GM18498 (cell line): ENCODE data around the gene PLEKHA1.

ENCODE experiments used
- ATAC-seq: cut with Tn5 transposase; IDR thresholded peaks from one replicate; pipeline ENCODE4 v1.9.1; 2021; ENCODE audit warnings: mild to moderate bottlenecking, moderate library complexity; ENCODE audit not compliant: unreplicated experiment

The PLEKHA1 gene

GRCh38 chr10:122375679-122376160 is 1.2 kb downstream of the PLEKHA1 start:
- ATAC-seq: no peak

DNA sequence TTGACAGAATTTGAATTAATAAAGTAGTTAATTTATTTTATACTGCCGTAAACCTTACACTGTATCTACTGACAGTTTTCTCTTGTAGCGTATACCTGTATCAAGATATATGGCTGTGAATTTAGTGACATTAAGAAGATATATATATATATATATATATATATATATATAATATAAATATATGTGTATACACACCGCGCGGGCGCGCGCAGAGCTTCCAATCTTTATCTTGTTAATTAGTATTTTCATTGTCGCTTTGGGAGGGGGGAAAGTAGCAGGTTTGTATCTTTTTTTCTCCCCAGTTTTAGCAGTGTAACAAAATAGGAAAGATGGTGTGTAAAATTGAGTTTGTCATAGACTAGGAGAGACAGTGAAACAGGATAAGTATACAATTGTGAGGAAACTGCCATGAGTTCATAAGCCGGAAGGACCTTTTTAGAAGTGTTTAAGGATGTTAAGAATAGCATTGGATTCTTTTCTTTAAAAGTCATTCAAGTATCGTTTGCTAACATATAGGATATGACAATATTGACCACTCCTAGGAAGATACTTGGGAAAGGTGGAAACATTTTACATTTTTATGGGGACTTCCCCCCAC is 2.0 kb downstream of the PLEKHA1 start:
- no peak for ATAC-seq

DNA sequence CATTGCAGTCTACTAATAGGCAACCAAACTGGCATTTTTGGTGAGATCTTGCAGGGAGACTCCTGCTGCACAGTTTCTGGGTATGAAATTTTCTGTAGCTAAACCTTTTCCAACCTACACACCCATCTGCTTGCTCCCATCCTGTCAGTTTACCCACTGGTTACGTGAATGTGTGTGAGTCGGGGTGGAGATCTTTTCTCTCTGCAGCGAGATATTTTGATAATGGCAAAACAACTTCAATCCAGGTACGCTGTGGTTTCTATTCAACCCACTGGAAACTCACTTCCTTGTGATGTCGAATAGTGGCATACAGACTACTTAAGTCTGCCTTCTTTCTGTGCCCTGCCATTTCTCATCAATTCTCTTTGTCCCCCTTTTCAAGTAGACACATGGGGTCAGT is 4.5 kb downstream of the PLEKHA1 start:
- no peak for ATAC-seq

DNA sequence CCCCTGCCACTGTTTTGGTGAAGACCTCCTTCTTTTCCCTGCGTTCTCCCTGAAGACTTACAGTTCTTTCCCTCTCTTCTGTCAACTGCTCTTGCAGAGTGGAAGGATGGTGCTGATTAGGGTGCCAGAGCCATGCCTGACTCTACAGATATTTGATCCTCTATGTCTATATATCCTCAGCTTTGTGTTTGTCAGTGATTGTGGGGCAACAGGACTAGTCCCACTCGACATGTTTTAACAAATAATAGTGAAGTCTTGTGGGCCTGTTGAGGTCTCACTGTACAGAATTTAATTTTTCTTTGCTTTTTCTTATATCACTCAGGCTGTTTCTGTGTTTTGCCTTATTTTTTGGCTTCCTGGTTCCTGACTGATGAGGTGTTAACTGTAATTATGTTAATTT is 5.0 kb downstream of the PLEKHA1 start:
- no peak for ATAC-seq

- ATAC-seq: no peak
Observed at GRCh38 chr10:122380703-122381102, 6.2 kb downstream of the PLEKHA1 start.

- ATAC-seq: no peak
Observed at GRCh38 chr10:122381680-122382079, 7.2 kb downstream of the PLEKHA1 start.

- ATAC-seq: no peak
Observed at GRCh38 chr10:122386514-122386913, 12.0 kb downstream of the PLEKHA1 start.

DNA sequence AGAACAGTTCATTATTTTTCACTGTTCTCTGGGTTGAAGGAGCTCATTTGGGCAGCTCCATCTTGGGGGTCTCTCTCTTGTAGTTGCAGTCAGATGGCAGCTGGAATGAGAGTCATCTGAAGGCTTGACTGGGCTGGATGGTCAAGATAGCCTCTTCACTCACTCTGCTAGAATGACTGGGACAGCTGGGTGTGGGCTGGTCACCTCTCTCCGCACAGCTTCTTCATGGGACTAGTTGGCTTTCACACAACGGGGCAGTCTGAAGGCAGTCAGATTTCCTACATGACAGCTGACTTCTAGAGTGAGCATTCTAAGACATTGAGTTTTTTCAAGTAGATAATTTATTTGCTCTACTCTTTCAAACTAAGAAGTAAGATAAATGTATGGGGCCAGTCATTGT is 13.1 kb downstream of the PLEKHA1 start:
- ATAC-seq: no peak

- no peak for ATAC-seq
Observed at GRCh38 chr10:122388287-122388997, 13.9 kb downstream of the PLEKHA1 start.

- no peak for ATAC-seq
Observed at GRCh38 chr10:122390271-122390670, 15.8 kb downstream of the PLEKHA1 start.

DNA sequence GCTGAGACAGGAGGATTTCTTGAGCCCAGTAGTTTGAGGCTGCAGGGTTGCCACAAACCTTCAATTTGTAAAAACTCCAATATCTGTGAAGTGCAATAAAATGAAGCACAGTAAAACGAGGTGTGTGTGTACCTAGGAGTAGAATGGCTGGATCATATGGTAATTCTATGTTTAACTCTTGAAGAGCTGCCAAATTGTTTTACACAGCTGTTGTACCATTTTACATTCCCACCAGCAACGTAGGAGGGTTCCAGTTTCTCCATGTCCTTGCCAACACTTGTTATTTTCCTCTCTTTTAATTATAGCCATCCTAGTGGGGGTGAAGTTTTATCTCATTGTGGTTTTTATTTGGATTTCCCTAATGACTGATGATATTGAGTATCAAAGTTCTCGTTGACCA is 16.2 kb downstream of the PLEKHA1 start:
- ATAC-seq: no peak

DNA sequence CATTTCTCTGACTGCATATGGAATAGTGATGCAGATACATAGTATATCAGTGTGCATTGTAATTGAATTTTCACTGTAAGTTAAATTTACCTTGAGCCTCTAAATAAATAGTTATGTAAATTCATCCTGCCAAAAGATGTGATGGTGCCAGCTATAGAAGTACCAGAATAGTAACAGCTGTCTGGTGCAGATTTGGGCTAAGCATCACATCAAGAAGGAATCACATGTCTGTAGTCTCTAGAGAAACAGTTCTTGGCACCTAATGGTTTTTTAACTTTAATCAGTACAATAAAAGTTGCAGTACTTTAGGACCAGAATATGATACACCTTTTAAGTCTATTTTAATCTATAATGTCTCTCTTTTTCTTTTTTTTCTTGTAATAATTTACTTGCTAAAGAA is 17.4 kb downstream of the PLEKHA1 start:
- ATAC-seq: no peak

DNA sequence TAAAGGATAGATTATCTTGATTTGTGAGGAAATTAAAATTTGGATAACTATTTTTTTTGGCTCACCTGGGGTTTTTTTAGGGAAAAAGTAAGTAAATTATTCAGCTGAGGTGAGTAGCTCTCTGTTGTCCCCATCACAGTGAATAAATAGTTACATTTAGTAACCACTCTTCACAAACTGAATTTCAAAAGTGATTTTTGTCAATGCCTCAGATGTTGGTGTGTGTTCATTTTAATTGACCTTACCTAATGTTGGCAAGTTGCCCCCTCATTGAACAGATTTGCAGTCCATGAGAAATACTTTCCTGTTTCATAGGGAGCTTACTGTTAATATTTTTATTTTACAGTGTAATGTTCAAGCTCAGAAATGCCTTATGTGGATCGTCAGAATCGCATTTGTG is 18.3 kb downstream of the PLEKHA1 start:
- no peak for ATAC-seq

GRCh38 chr10:122393288-122393687 is 18.8 kb downstream of the PLEKHA1 start:
- ATAC-seq: no peak

DNA sequence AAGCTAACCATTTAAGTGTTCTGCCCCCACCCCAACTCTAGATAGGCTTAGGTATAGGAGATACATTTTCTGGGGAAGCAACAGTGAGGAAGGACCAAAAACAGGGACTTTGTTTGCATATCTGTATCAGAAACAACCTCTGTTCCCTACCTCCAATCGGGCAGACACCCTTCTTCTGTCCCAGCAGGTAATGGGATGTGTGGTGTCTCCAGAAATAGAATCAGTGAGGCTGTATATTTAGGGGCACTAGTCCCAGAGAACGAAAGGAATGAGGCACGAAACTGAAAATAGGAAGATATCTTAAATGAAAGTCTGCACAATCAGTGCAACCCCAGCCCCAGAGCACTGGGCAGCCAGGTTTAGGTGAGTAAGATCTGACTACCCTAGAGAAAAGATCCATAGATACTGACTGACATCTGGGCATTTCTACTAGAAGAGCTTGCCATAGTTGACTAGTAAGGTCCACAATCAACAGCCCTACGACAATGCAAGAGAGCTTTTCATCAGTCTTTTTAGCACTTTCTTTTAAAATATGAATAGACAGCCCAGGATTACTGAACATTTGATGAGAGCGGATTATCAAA is 28.1 kb downstream of the PLEKHA1 start:
- no peak for ATAC-seq

- ATAC-seq: no peak
Observed at GRCh38 chr10:122404576-122404975, 30.1 kb downstream of the PLEKHA1 start.

DNA sequence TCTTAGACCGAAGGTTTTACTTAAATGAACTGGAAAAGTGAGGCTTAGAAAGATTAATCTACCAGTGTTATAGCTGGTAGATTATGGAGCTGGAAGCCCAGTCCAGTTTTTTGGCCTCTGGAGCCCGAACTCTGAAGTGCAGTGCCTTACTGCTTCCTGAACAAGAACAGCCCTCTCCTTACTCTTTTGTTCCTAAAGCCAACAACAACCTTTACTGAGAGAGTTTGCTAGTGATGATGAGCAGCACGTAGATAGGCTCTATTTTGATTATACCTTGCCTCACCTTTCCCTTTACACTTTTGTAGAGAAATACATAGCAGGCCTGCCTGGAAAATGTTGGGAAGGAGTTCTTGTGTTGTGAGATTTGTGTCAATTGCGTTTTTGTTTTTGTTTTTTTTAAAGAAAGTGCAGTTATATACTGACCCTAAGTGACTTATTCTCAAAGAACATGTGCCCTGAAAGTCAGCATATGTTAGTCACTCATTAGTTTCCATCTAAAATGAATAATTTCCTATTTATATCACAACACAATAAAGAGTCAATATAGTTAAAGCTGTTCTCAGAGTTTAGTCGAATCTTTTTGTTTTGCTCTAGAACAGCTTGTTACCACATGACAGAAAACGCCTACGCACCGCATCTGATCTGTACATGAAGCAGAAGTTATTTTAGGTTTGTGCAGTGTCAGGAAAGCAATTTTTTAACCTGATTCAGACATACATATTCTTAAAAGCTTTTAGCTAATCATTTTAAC is 33.0 kb downstream of the PLEKHA1 start:
- no peak for ATAC-seq

GRCh38 chr10:122413327-122413726 is 38.8 kb downstream of the PLEKHA1 start:
- ATAC-seq: no peak

DNA sequence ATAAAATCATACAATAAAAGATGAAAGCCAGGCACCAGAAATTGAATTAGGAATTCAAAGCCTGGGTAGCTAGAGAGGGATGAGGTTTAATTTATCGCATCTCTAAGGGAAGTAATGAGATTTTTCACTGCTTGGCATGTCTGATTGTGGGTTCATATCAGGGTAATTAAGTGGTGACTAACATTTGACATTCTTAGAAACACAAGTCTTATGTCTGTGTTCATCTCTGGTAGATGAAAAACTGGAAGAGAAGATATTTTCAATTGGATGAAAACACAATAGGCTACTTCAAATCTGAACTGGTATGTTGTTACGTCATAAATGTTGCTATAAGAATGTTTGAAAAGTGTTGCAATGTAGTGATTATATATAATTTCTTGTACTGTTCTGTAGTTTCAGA is 43.2 kb downstream of the PLEKHA1 start:
- ATAC-seq: no peak

DNA sequence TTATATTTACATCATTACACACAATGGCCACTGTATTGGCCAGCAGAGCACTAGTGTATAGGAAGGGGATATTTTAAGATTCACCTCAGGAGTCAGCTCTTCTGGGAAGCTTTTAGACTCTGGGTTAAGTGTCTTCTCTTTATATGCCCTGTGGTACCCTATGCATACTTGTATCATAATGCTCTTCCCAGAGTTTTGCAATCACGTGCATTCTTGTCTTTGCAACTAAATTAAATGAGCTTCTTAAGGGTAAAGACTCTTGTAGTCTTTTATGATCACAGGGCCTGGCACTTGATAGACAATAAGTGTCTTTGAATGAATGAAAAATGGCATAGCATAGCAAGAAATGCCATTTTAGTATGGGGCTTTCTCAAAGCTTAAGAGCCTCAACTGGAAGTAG is 44.5 kb downstream of the PLEKHA1 start:
- no peak for ATAC-seq

- no peak for ATAC-seq
Observed at GRCh38 chr10:122419876-122420623, 45.5 kb downstream of the PLEKHA1 start.
